Measurements from ENCODE around the gene FAM20C. TPM values are rescaled to one million over a fixed set of nuclear protein-coding genes. Genes with fewer than 3 reads are reported as not detected.

FAM20C gene
- total and polyA plus RNA-seq, 2 of the 8 experiments (the other 6 are each of a cell fraction or from before 2014, with no cell fraction given): 9.5 to 34.8 TPM

DNA sequence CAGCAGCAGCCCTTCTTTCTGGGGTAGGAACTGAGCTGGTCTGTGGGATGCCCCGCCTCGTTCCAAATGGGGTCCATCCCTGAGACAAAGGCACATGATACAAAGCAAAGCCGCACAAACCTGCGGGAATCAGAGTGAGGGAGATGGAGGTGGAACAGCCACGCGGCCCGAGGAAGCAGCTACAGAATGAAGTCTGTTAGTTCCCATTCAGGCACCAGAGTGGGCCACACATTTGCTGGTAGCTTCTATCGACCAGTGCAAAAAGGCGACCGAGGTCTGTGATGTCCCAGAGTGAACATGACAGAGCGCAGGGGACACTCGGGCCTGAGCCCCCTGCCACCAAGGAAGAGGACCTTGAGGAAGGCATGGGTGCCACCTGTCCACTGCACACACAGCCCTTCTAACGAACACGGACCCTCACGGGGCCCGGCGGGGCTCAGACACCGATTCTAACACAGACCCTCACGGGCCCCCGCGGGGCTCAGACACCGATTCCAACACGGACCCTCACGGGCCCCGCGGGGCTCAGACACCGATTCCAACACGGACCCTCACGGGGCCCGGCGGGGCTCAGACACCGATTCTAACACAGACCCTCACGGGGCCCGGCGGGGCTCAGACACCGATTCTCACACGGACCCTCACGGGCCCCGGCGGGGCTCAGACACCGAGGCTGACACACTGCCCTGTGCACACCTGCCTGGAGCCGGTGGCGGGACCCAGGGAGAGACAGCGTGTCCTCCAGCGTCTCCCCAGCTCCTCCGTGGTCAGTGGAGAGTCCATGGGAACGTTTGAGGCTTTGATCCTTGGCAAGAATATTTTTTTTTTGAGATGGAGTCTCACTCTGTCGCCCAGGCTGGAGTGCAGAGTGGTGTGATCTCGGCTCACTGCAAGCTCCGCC lies 32.8 kb upstream of the FAM20C start:
- Histone ChIP-seq H4K5ac (ENCODE audit: insufficient read length, low read depth, low read length) (no peak overlapping the region), H3K9me3 (ENCODE audit: insufficient read depth in 2 of 2, low read depth in 1 of 2, low read length in 1 of 2) (no peaks in the 10 kb centered on the region), H3K79me2 (ENCODE audit: control insufficient read depth in 1 of 2, insufficient read depth in 2 of 2, low read length in 2 of 2) (no peaks in the 10 kb centered on the region), H3K4me3 (ENCODE audit: extremely low read depth in 1 of 4, insufficient read depth in 2 of 4, low read depth in 3 of 4, low read length in 4 of 4) (no peak overlapping the region), H2BK120ac (replicated peaks; ENCODE audit: low read depth, low read length) (no peak overlapping the region), H4K91ac (replicated peaks; ENCODE audit: insufficient read length, low read length) (no peak overlapping the region), H3K23me2 (ENCODE audit: low read depth, low read length) (no peaks in the 10 kb centered on the region), H2BK5ac (ENCODE audit: low read depth, low read length) (no peak overlapping the region), H3K36me3 (ENCODE audit: control insufficient read depth in 2 of 4, insufficient read depth in 4 of 4, low read length in 3 of 4) (no peaks in the 10 kb centered on the region), H4K20me1 (replicated peaks in 1 of 2; ENCODE audit: control insufficient read depth in 1 of 2, insufficient read depth in 2 of 2, low read length in 2 of 2) (no peaks in the 10 kb centered on the region), H3K27ac (ENCODE audit: low read depth, low read length) (no peak overlapping the region), H2BK12ac (ENCODE audit: low read depth, low read length) (no peak overlapping the region), H3K27me3 (replicated peaks in 1 of 4; ENCODE audit: control insufficient read depth in 3 of 4, extremely low read depth in 1 of 4, insufficient read depth in 3 of 4, low read length in 3 of 4) (peaks cover 0 to 3% (median 0%) of the 10 kb centered on the region in 4 experiments; a peak in 2 of 7 replicates), H2BK20ac (ENCODE audit: low read length) (no peak overlapping the region), H3K23ac (ENCODE audit: insufficient read length) (no peak overlapping the region), H3K9ac (replicated peaks in 1 of 4; ENCODE audit: extremely low read depth in 1 of 4, low read depth in 3 of 4, low read length in 3 of 4) (no peak overlapping the region), H3K56ac (replicated peaks; ENCODE audit: insufficient read length, low read depth, low read length) (no peak overlapping the region), H2AK5ac (ENCODE audit: low read depth, low read length) (no peak overlapping the region), H3K14ac (ENCODE audit: insufficient read length) (no peak overlapping the region), H2BK15ac (ENCODE audit: low read length) (no peak overlapping the region), H3K79me1 (ENCODE audit: low read depth, low read length) (no peaks in the 10 kb centered on the region), H2AFZ (ENCODE audit: low read length) (no peak overlapping the region), H3K18ac (ENCODE audit: extremely low read depth, low read length) (no peak overlapping the region), H4K8ac (ENCODE audit: extremely low read depth, insufficient read depth, low read length) (no peak overlapping the region; the same call in 1 of the 2 replicates), H3K4me1 (replicated peaks in 1 of 4; ENCODE audit: control insufficient read depth in 3 of 4, insufficient read depth in 4 of 4, low read length in 3 of 4) (peaks cover 0 to 9% (median 6%) of the 10 kb centered on the region in 4 experiments; a peak in 5 of 7 replicates), H3K4me2 (ENCODE audit: insufficient read depth in 1 of 2, low read depth in 2 of 2, low read length in 2 of 2) (no peak overlapping the region), H3K4ac (replicated peaks; ENCODE audit: insufficient read length, low read depth, low read length) (no peak overlapping the region)
- TF ChIP-seq, protein P1, sequence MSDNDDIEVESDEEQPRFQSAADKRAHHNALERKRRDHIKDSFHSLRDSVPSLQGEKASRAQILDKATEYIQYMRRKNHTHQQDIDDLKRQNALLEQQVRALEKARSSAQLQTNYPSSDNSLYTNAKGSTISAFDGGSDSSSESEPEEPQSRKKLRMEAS (IDR thresholded peaks at IDR 0.05): no peak
- WGBS, 2 experiments (ENCODE audit: extremely low coverage in 1 of 2, insufficient coverage in 1 of 2, insufficient read length in 1 of 2, insufficient replicate concordance in 2 of 2, low coverage in 1 of 2, low lambda C conversion rate in 2 of 2, missing lambda C conversion rate in 1 of 2): 89% methylated on average over 47 of the region's 50 CpGs; no CpG with 5 or more reads in 1 of the 2 experiments
- FAIRE-seq (peak; percentile 50), DNase-seq (ENCODE audit: low read depth in 1 of 2, low spot score in 2 of 2) (no peak)
- ChIA-PET POLR2A (ENCODE audit: partially characterized antibody) (no interaction called here), CTCF (ENCODE audit: partially characterized antibody) (interaction anchor here (0.6 to 1.8 kb wide), 3 partner anchors 12 to 627 kb away, joined by 3 to 5 read pairs (median 4); no protein-coding TSS in a partner anchor)
